WI38 (cell line): ENCODE measurements around the gene POLN.

ENCODE experiments used
- H3K4me3 ChIP-seq: 2 replicates; pipeline ENCODE4 v1.5.1; 2011; ENCODE audit warnings: low read depth, mild to moderate bottlenecking, control low read depth, low read length
- CTCF ChIP-seq: IDR thresholded peaks from 2 replicates; pipeline ENCODE4 v1.5.1; 2012; ENCODE audit warnings: low read depth, mild to moderate bottlenecking, control low read depth, low read length

Gene POLN

DNA sequence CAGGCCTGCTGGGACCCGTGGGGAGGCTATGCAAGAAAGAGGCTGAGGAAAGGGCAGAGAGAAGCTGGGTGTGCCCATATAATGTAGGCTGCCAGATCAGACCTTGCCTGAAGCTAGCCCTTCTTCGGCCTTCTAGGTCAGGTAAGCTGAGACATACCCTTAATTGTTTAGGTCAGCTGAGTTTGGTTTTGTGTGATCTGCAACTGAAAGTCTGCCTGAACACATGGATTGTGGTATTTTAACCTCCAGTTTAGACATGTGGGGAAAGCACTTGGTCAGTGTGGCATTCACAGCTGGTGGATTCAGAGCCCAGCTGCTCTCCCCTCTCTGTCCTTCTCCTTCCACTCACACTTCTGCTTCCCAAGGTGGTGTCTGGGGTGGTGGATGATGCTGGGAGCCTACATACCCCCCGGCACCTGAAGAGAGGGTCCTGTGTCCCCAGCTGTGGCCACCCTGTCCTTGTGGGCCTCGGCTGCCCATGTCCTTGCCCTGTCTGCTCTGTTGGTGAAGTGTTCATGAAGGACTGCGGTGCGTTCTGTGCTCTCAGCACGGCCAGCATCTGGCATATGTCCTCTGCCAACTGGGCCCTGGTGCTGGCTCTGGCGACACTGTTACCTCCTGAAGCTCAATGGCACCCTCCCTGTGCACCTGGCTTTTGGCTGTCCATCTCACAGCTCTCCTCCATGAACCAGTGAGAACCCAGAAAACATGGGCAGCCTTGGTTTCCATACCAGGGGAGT, 100.7 kb downstream of the POLN start:
- no peak for TF ChIP-seq CTCF
- H3K4me3 ChIP-seq = no peak overlapping the region

GRCh38 chr4:2138846-2139500, 102.9 kb downstream of the POLN start:
- TF ChIP-seq CTCF = no peak
- H3K4me3 ChIP-seq = no peak overlapping the region

DNA sequence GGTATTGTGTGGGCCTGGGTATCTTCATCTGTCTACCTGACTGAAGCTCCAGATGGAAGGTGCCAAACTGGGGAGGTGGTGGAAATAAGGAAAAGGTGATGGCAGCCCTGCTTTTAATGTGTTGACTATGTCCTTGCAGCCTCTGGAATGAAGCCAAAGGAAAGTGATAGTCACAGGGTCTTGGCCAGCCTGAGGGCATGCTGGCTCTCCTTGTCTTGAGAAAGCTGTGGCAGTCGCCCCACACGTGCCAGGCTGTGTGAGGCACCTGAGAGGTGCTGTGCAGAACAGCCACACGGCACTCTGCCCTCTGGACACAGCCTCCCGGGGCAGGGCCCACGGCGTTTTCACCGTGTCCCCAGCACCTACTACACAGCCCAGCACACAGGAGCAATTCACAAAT, 105.2 kb downstream of the POLN start:
- no peak for TF ChIP-seq CTCF
- H3K4me3 ChIP-seq = no peak overlapping the region

- TF ChIP-seq CTCF = no peak
Observed at GRCh38 chr4:2135083-2135482, 106.8 kb downstream of the POLN start.

GRCh38 chr4:2132438-2132837, 109.5 kb downstream of the POLN start:
- no peak for TF ChIP-seq CTCF
- H3K4me3 ChIP-seq = no peak overlapping the region

More at GRCh38 chr4:2135083-2135482, 106.8 kb downstream of the POLN start:
- H3K4me3 ChIP-seq = no peak overlapping the region

- no peak for TF ChIP-seq CTCF
Observed at GRCh38 chr4:2127609-2128332, 114.2 kb downstream of the POLN start.

More at GRCh38 chr4:2127609-2128332, 114.2 kb downstream of the POLN start:
- no peak overlapping the region for H3K4me3 ChIP-seq
